Stimulated activated CD4-positive, alpha-beta T cell treated with anti-CD3 and anti-CD28 coated beads, TNF-alpha, amount 100 ng/mL, for 24 hours (primary cell): ENCODE results near the gene SRMS.
"Not testable (repeated sequence)": the region's sequence is repeated elsewhere in the genome, so short reads cannot be mapped to it uniquely, and the experiment has no call there.

Experiments
- DNase-seq, 3 experiments: peaks; one replicate each; pipeline ENCODE4 v3.0.0-alpha.2; 2020; ENCODE audit warnings: low read depth in 3 of 3

SRMS gene

DNA sequence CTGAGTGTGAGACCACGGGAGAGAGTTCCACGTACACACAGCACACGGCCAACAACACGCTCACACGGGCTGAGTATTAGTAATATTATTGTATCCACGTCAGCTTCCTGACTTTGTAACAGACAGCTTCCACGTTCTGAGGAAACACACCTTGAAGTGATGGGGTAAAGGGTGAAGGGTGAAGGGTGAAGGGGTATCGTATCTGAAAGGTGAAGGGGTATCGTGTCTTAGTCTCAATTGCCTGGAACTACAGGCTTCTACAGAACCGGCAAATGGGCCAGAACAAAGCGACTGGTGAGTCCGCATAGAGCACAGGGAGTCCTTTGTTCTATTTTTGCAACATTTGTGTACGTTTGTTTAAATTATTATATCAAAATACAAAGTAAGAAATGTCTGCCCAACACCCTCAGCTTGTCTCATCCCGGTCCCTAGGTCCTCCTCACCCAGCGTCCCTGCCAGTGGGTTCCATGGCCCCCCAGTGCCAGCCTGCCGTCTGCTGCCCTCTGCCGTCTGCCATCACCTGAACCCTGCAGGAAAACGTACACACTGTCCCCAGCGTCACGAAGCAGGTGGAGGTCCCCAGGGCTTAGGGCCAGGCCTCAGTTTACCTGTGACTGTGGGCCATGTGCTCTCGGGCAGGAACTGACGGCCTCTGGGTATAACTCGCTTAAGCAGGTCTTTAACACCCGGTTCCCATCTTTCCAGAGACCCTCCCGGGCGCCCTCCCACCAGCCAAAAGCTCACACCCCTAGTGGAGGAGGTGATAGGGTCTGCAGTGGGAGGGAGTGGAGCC, 30.9 kb upstream of the SRMS start:
- no peak for DNase-seq

DNA sequence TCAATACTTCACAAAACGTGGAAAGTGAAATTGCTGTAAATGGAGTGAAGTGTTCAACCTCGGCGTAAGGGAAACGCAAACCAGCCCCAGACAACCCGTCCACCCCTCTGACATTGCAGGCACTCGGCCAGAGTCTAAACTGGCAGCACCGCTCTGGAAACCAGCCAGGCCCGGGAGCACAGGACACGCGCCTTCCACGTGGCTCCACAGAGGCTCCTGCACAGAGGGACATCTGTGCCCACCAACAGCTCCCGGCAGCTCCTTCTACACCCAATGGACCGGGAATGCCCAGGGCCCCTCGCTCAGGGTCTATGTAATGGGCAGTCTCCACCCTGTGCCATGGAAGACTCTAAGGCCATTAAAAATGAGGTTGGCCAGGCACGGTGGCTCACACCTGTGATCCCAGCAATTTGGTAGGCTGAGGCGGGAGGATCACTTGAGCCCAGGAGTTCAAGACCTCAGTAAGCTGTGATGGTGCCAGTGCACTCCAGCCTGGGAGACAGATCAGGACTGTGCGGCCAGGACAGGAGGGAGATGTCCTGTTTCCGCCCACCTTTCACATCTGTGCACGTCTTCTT, 29.9 kb upstream of the SRMS start:
- no peak for DNase-seq

DNA sequence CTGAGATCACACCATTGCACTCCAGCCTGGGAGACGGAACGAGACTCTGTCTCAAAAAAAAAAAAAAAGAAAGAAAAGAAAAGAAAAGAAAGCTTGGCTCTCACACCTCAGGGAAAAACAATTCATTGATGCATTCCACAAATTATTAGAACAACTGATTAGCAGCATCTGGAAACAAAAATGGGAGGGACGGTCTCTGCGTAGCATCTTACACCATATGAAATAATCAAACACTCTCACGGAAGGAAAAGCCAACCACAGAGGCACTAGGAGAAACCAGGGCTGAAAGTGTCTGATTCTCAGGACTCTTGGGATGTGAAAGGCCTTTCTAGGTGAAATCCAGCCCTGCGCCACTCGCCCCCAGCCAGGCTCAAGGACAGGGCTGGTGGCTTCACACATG, 28.8 kb upstream of the SRMS start:
- DNase-seq = no peak

DNA sequence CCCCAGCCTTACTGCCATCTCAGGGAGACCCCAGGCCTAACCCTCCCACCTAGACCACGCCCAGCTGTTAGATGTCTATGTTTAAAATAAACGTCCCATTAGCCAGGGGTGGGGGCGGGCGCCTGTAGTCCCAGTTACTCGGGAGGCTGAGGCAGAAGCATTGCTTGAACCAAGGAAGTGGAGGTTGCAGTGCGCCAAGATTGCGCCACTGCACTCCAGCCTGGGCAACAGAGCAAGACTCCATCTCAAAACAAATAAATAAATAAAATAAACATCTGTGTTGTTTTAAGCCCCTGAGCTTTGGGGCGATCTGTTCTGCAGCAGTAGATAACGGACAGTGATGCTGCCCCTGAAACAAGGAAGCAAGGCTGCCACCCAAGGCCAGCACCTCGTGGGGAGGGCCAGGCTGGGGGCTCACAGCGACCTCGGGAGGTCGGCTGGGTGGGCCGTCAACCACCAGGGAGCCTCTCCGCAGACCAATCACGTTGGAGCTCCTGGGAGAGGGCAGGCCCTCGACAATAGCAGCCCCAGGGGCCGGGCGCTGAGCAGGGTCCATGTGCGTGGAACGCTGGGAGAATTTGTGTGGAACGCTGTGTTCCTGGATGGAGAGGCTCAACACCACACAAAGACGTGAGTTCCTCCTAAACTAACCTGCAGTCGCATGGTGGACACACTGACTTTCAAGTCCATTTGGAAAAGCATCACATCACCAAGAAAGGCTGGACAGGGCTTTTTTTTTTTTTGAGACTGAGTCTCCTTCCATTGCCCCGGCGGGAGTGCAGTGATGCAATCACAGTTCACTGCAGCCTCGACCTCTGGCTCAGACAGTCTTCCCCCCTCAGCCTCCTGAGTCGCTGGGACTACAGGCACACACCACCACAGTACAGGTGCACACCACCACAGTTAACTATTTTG, 27.5 kb upstream of the SRMS start:
- DNase-seq = no peak

DNA sequence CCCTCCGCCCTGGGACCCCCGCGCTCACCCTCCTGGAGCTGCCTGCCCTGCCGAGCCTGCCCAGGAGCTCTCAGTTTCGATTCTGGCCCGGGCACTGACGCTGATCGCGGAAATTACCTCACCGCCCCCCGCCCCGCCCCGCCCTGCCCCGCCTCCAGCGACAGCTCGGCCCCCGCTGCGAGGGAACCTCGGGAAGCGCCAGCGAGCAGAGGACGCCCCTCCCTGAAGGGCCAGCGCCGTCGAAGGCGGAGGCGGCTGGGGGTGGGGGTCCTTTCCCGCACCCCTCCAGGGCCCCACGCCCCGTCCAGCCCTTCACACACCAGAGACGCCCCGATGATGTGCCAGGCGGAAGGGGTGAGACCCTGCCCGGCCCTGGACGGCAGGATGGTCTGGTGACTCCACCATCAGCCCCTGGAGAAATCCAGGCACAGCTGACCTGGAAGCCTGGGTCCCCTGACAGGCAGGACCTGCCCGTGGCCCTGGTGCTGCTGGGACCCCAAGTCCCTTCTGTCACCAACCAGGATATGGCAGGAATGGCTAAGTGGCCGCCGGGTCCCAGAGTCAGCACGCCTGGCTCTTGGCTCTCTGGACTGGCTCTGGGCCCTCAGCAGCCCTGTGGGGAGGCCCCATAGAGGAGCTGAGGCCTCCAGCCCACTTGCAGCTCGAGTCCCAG, 26.7 kb upstream of the SRMS start, which contains the start of gene HELZ2:
Gene HELZ2, minus strand, starts transcription at position 84 of the 673 bp plus-strand sequence. CDS start 1,854 bp downstream, outside the sequence.
- DNase-seq = peak in 1 of 3 experiments; percentile 41

DNA sequence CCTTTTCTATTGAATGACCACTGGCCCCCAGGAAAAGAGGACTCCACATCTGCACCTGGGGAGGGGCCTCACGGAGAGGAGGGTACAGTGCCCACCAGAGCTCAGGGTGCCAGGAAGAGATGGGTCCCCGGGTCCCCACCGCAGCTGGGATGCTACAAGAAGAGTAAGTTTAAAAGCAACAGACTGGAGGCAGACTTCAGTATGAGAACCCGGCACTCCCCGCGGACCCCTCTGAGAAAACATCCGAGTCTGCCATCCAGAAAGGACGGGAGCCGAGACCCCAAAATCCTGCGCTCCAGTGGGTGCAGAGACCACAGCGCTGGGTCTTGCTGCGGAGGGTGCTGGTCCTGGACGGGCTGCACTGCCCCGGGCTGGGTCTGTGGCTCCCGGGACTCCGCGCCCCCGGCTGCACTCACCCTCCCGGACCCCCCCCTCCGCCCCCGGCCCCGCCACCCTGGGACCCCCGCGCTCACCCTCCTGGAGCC, 26.1 kb upstream of the SRMS start:
- DNase-seq = no peak

DNA sequence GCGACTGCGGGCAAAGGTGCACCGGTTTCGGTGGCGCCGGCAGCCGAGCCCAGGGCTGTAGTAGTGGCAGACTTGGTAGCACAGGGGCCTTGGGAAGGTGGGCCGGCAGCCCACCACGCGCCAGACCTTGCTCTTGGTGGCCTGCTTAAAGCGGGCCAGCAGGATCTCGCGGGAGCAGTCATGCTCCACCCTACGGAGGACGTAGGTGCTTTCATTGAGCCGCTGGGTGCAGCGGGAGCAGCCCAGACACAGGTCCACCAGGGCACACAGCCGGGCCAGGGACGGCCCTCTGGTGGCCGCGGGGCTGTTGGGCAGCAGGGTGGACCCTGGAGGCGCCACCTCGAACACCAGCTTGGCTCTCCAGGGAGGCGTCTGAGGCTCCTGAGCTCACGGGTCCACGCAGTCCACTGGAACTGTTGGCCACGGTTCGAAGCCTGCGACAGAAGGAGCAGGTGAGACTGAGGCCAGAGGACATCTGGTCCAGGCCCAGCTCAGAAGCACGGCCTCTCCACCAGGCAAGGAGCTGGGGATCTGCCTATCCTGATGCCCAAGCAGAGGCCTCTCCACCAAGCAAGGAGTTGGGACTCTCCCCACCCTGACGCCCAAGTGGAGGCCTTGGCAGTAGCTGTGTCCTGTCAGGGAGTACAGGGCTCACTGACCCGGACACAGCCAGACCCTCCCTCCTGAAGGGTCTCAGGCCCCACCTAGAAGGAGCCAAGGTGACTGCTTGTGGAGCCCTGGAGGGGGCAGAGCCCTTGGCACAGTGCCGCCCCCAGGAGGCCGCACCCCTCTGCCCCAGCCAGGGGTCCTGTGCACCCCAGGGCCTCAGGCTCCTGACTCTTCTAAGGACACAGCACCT, 25.5 kb upstream of the SRMS start:
- DNase-seq = no peak

DNA sequence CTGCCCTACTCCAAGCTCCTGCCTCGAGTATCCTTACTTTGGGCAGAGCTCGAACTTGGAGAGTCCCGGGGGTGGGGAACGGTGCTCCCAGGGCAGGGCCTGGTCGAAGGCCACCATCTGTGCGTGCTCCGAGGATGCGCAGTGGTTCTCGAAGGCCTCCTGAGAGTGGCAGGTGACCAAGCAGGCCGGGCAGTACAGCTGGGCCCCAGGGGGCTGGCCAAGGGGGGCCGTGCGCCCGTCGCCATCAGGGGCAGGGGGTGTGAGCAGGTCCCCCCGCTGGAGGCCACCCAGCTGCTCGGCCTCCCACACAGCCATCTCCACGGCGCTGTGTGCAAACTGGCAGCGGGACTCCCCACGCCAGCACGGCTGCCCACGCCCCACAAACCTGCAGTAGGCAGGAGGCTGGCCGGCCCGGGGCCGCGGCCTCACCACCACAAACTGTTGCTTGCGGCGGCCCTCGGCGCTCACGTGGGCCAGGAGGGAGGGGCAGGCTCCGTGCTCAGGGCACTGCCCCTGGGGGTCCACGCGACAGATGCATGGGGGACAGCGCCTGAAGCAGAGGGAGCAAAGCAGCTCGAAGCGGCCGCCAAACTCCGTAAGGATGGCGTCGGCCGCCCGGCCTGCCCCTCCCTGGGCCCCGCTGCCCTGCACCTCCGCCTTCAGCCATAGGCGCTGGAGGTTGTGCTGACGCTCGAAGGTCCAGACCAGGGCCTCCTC, 24.7 kb upstream of the SRMS start:
- DNase-seq = no peak

DNA sequence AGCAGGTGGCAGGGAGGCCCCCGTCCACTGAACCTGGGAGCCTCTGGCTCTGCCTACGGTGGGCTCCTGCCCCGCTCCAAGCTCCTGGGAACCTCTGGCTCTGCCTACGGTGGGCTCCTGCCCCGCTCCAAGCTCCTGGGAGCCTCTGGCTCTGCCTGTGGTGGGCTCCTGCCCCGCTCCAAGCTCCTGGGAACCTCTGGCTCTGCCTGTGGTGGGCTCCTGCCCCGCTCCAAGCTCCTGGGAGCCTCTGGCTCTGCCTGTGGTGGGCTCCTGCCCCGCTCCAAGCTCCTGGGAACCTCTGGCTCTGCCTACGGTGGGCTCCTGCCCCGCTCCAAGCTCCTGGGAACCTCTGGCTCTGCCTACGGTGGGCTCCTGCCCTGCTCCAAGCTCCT, 23.5 kb upstream of the SRMS start:
- not testable (repeated sequence) for DNase-seq

DNA sequence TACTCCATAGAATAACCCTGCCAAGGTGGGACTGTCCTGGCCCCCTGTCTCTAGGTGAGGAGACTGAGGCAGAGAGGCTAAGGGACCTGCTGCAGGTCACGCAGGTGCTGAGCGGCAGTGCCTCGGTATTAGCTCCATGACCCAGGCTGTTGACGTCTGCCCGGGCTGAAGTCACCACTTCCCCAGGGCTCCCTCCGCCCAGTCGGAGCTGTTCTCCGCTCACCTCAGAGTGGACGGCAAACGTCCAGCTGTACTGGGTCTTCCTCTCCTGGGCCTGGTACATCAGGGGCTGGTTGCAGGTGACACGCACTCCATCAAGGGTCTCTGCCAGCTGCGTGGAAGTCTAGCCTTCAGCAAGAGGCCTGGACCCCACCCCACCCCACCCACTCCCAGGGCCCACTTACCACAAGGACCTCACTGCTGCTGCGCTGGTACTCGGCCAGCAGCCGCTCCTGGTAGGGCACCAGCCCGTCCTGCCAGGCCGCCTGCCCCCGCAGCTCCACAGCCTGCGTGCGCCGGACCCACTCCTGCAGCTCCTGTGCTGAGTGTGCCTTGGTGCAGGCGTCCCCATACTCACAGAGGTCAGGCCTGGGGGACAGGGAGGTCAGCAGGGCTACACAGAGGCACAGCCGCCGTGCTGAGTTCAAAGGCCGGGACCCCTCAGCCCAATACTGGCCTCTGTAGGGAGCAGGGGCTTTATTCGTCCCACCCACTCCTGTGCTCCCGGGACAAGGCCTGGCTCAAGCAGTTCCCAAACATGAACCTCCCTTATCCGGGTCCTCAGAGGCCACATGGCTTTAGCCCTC, 22.9 kb upstream of the SRMS start:
- no peak for DNase-seq

DNA sequence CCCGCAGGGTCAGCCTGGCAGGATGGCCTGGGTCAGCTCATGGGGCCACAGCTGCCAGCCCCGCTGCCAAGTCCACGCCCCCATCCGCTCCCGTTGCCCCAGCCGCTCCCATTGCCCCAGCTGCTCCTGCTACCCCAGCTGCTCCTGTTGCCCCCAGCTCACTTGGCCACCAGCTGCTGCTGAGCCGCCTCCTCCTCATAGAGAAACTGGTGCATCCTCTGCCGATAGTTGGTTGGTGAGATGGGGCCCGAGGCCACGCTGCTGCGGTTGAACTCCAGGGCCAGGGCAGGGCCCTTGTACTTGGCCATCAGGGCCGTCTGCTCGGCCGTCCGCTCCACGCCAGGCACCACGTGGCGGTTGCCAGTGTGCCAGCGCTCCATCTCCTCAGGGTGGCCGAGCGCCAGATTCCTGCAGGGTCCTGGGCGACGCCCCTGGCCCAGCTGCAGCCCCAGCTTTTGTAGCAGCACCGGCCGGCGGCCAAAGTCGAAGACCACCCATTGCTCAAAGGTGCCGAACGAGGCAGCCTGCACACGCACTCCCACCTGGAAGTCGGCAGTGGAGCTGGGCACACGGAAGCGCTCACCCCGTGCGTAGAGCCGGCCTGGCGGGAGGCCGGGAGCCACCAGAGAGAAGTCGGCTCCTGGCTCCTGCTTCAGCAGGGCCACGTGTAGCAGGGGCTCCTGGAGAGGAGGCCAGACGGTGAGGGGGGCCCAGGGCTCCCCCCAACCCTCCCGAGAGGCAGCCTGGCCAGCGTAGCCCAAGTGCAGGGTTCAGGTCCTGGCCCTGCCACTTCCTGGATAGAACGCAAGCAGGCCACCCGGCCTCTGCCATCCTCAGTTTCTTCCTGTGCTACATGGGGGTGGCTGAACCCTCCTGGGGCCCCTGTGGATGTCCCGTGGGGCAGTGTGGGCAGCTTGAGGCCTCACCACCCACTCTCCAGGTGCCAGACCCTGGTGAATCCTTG, 21.7 kb upstream of the SRMS start:
- no peak for DNase-seq

DNA sequence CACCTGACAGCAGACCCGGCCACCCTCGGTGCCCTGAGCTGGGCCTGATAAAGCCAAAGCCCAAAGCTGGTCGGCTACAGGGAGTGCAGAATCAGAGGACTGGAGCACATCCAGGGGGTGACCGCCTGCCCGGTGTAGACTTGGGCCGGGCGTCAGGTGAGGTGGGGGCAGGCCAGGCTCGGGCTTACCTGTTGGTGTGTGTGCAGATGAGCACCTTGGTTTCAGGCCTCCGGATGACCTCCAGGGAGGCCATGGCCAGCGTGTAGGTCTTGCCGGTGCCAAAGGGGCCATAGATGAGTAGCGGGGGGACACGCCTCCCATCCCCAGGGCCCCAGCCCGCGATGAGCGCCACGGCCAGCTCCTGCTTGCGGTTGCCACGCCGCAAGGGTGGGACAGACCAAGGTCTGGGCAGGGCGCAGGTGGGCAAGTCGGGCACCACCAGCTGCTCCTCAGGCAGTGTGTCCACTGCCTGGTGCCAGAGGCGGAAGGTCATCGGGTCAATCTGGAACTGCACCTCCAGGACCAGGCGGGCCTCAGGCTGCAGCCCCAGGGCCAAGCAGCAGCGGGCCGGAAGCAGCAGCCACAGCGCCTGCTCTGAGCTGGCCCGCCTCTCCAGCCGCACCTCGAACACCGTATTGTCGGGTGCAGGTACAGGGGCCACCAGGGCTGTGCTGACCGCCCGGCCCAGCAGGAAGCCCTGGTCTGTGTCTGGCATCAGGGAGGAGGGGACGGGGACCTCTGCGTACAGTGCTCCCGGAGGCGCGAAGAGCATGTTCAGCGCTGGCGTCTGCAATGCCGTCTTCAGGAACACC, 20.8 kb upstream of the SRMS start:
- DNase-seq = no peak

DNA sequence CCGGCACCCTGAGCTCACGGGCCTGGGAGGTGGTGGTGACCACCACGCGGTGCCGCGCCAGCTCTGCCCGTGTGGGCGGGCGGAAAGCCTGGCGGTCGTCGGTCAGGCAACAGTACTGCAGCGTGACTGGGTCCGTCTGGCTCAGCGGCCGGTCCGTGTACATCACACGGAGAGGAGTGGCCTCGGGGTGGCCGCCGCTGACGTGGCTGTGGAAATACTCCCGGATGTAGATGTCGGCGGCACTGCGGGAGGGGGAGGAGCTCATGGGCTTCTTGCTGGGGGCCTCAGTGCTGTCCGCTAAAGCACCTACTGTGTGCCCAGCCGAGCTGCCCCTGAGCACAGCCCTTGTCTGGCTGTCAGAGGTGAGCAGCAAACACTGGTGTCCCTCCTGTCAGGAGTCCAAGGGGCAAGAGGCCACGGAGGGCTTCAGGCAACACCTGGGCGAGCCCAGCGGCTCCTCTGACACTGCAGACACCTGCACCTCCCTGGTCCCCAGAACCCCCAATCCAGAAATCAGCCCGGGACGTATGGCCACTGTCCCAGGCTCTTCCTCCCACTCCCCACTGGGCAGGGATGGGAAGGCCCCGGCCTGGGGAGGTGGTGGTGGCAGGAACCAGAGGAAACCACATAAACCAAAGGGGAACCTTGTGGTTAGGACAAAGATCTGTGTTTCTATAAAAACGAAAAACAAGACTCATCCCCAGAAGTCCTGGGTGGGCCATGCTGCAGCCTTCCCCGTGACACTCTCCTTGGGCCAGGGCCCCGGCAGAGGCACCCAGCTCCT, 20.0 kb upstream of the SRMS start:
- peak in 1 of 3 experiments; percentile 51 for DNase-seq

DNA sequence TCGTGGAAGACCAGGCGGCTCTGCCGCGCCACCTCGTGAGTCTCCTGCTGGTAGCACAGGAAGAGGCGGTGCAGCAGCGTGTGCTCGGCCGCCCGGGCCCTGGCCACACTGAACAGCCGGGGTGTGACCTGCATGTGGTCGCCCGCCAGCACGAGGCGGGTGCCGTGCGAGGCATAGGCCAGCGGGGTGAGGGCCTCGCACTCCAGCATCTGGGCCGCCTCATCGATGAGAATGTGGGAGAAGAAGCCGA, 19.5 kb upstream of the SRMS start:
- no peak for DNase-seq

DNA sequence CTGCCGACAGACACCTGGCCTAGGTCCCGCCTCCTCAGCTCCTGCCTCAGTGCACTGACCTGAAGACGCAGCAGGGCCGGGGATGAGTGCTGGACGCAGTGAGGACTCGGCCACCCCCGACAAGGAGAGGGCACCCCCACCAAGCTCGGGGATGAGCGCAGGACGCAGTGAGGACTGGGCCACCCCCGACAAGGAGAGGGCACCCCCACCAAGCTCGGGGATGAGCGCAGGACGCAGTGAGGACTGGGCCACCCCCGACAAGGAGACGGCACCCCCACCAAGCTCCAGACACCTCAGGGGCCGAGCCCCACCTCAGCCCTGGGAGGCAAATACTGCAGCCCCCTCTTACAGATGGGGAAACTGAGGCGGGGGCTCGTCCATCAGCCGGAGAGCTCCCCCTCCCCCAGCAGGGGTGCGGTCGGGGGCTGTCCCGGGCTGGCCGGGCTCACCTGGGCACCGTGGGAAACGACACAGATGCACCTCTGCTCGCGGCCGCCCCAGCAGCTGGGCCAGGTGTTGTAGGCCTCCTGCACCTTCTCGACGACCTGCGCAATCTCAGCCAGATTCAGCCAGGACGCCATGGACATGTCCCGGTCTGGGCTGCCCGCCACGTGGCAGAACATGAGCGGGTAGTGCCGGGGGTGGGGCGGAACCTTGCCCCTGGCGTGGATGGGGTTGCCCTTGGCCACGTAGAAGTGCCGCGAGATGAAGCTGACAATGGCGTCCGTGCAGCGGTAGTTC, 19.0 kb upstream of the SRMS start:
- DNase-seq = no peak
